ENCODE results near the gene MARK2. TPM values are rescaled to one million over a fixed set of nuclear protein-coding genes. Genes with fewer than 3 reads are reported as not detected.

Gene MARK2
- total RNA-seq, 4 donors from 2014 or later: 34.7 to 82.9 (median 72.1) TPM

DNA sequence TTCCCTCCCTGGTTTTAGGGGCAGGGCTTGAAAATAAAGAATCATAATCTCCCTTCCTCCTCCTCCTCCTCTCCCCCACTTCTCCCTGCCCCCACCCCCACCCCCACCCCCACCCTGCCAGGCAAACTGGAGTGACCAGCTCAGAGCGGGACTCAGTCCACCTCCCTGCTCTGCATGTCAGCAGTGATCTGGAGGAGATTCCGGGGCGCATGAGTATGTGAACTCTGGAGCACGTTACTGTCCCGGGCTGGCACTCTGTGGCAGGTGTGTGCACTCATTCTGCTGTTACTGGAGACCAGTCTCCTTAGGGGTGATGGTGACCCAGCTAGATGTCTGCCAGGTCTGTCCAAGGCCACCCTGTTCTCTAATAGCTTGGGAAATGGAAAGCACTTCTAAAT is 33.9 kb downstream of the MARK2 start:
- peak overlapping the region in 1 of 4 donors; percentile 29 for H3K4me3 ChIP-seq
- peaks cover 0 to 3% (median 0%) of the 10 kb centered on the region in 3 donors for H3K36me3 ChIP-seq
- peak overlapping the region in 3 of 4 donors; percentile 8 to 89 (median 60) for H3K27ac ChIP-seq
- no peaks in the 10 kb centered on the region for H3K27me3 ChIP-seq
- H3K4me1 ChIP-seq: peaks cover 20 to 68% (median 26%) of the 10 kb centered on the region in 4 donors
- TF ChIP-seq, protein P1, sequence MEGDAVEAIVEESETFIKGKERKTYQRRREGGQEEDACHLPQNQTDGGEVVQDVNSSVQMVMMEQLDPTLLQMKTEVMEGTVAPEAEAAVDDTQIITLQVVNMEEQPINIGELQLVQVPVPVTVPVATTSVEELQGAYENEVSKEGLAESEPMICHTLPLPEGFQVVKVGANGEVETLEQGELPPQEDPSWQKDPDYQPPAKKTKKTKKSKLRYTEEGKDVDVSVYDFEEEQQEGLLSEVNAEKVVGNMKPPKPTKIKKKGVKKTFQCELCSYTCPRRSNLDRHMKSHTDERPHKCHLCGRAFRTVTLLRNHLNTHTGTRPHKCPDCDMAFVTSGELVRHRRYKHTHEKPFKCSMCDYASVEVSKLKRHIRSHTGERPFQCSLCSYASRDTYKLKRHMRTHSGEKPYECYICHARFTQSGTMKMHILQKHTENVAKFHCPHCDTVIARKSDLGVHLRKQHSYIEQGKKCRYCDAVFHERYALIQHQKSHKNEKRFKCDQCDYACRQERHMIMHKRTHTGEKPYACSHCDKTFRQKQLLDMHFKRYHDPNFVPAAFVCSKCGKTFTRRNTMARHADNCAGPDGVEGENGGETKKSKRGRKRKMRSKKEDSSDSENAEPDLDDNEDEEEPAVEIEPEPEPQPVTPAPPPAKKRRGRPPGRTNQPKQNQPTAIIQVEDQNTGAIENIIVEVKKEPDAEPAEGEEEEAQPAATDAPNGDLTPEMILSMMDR (IDR thresholded peaks at IDR 0.05): no peak
- no peak for TF ChIP-seq POLR2A (IDR thresholded peaks at IDR 0.05)
- DNase-seq: peak in 1 of 3 donors; percentile 50
- no peaks in the 10 kb centered on the region for H3K9me3 ChIP-seq

DNA sequence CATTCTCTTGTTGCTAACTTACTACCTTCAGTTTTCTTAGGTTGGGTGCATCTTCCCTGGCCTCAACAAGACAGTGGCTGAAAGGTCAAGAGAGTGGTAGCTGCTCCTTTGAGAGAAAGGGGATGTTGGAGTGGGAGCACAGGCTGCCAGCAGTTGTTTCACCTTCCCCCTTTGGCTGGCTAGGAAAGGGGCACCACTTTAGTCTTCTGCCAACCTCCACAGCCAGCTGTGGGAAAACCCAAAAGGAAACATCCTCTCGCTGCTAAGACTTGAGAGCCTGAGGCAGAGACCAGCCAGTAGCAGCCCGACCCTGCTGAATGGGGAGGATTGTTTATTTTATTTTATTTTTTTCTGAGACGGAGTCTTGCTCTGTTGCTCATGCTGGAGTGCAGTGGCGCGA is 34.4 kb downstream of the MARK2 start:
- H3K9me3 ChIP-seq: no peaks in the 10 kb centered on the region
- peaks cover 0 to 3% (median 0%) of the 10 kb centered on the region in 3 donors for H3K36me3 ChIP-seq
- H3K27me3 ChIP-seq: no peaks in the 10 kb centered on the region
- H3K27ac ChIP-seq: peak overlapping the region in 2 of 4 donors; percentile 0 to 28
- H3K4me1 ChIP-seq: peaks cover 20 to 63% (median 25%) of the 10 kb centered on the region in 4 donors
- peak in 1 of 3 donors; percentile 13 for DNase-seq
- H3K4me3 ChIP-seq: no peak overlapping the region
- no peak for TF ChIP-seq POLR2A (IDR thresholded peaks at IDR 0.05)
- TF ChIP-seq, protein P1 (IDR thresholded peaks at IDR 0.05): no peak

- Histone ChIP-seq H3K9me3 (no peaks in the 10 kb centered on the region), H3K4me1 (peaks cover 15 to 60% (median 19%) of the 10 kb centered on the region in 4 donors), H3K36me3 (peaks cover 0 to 3% (median 0%) of the 10 kb centered on the region in 3 donors), H3K27me3 (no peaks in the 10 kb centered on the region), H3K27ac (no peak overlapping the region), H3K4me3 (no peak overlapping the region)
- TF ChIP-seq, protein P1 (IDR thresholded peaks at IDR 0.05): no peak
- TF ChIP-seq POLR2A (IDR thresholded peaks at IDR 0.05): no peak
- DNase-seq: peak in 1 of 3 donors; percentile 13
Measured at GRCh38 chr11:63874511-63874910, 35.6 kb downstream of the MARK2 start.

- DNase-seq: no peak
- H3K4me1 ChIP-seq: peaks cover 5 to 58% (median 17%) of the 10 kb centered on the region in 4 donors
- no peaks in the 10 kb centered on the region for H3K9me3 ChIP-seq
- H3K27ac ChIP-seq: no peak overlapping the region
- peaks cover 0 to 3% (median 0%) of the 10 kb centered on the region in 3 donors for H3K36me3 ChIP-seq
- H3K4me3 ChIP-seq: no peak overlapping the region
- no peaks in the 10 kb centered on the region for H3K27me3 ChIP-seq
- TF ChIP-seq, protein P1 (IDR thresholded peaks at IDR 0.05): no peak
- no peak for TF ChIP-seq POLR2A (IDR thresholded peaks at IDR 0.05)
Measured at GRCh38 chr11:63875506-63876065, 36.7 kb downstream of the MARK2 start.

DNA sequence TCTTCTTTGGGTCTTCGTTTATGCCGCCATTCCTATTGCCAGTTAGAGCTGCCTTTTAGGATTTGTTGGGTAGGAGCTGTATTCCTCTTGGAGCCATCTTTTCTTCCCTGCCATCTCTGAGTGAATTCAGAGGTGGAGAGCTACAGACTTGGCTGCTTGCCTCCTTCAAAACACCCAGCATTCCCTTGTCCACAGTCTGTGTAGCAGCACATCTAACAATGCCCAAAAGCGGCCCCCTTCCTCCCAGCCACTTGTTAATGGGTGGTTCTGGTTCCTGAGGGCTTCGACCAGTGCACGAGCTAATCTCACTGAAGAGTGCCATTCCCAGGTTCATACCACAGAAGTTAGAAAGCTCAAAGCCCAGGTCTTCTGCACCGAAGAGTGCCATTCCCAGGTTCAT is 37.7 kb downstream of the MARK2 start:
- Histone ChIP-seq H3K27me3 (no peaks in the 10 kb centered on the region), H3K36me3 (peaks cover 0 to 3% (median 0%) of the 10 kb centered on the region in 3 donors), H3K4me3 (no peak overlapping the region), H3K9me3 (no peaks in the 10 kb centered on the region), H3K27ac (no peak overlapping the region), H3K4me1 (peaks cover 0 to 50% (median 15%) of the 10 kb centered on the region in 4 donors)
- DNase-seq: no peak
- no peak for TF ChIP-seq POLR2A (IDR thresholded peaks at IDR 0.05)
- TF ChIP-seq, protein P1 (IDR thresholded peaks at IDR 0.05): no peak

Data from Peyer's patch (tissue), 4 donors.